ENCODE measurements around the gene C10orf67. TPM values are rescaled to one million over a fixed set of nuclear protein-coding genes. Genes with fewer than 3 reads are reported as not detected.
A peak's percentile ranks its signal among the peaks of the same experiment; 100 is the strongest.

C10orf67 gene
- total RNA-seq, 1 experiment from 2014 or later: not detected

GRCh38 chr10:23200586-23200985 lies 144.0 kb downstream of the C10orf67 start:
- H3K27ac ChIP-seq (ENCODE audit: insufficient read length, low read depth, low read length): no peak overlapping the region
- no peak overlapping the region for H3K56ac ChIP-seq (ENCODE audit: insufficient read length, low read depth, low read length)
- H3T11ph ChIP-seq (ENCODE audit: low read length): no peak overlapping the region
- Mint-ChIP-seq H3K27ac (no peak overlapping the region; a peak in 1 of 7 replicates), H3K27me3 (ENCODE audit: low read depth) (peaks cover 99% of the 10 kb centered on the region), H3K4me3 (peak overlapping the region in 1 of 2 experiments; percentile 24; a peak in 1 of 5 replicates), H3K36me3 (ENCODE audit: insufficient read depth in 1 of 3, low read depth in 3 of 3) (no peaks in the 10 kb centered on the region), H3K4me1 (peaks cover 29 to 59% of the 10 kb centered on the region in 2 experiments), H3K9me3 (peaks cover 0 to 5% of the 10 kb centered on the region in 2 experiments; a peak in 2 of 5 replicates)
- no peak overlapping the region for H4K91ac ChIP-seq (ENCODE audit: insufficient read length, low read depth, low read length)
- no peak overlapping the region for H3K9ac ChIP-seq (ENCODE audit: extremely low read depth, insufficient read length, low read length)
- TF ChIP-seq CTCF (conservative IDR thresholded peaks at IDR 0.05): no peak
- no peaks in the 10 kb centered on the region for H3K79me1 ChIP-seq (ENCODE audit: insufficient read depth, low read depth, low read length, poor library complexity, severe bottlenecking)
- no peak overlapping the region for H4K5ac ChIP-seq (ENCODE audit: insufficient read length, low read depth, low read length)
- H3K79me2 ChIP-seq (ENCODE audit: insufficient read depth, low read length): no peaks in the 10 kb centered on the region
- no CpG with 5 or more reads among the region's 12 CpGs for WGBS (ENCODE audit: extremely low coverage, insufficient read length, low lambda C conversion rate)
- no peak overlapping the region for H3K18ac ChIP-seq (ENCODE audit: insufficient read length, low read depth, low read length)
- no peak overlapping the region for H2BK15ac ChIP-seq (ENCODE audit: low read depth, low read length)
- H2AK5ac ChIP-seq (ENCODE audit: insufficient read length, low read length): no peak overlapping the region
- H3K4ac ChIP-seq (ENCODE audit: low read depth, low read length): no peak overlapping the region
- H2BK20ac ChIP-seq (ENCODE audit: low read depth, low read length, poor library complexity, severe bottlenecking): no peak overlapping the region
- peaks cover 95% of the 10 kb centered on the region for H3K27me3 ChIP-seq (ENCODE audit: insufficient read depth, low read length)
- no peak overlapping the region for H3K14ac ChIP-seq (ENCODE audit: insufficient read depth, low read length)
- H3K4me1 ChIP-seq (ENCODE audit: insufficient read depth, low read length): no peaks in the 10 kb centered on the region
- no peak overlapping the region for H2AFZ ChIP-seq (ENCODE audit: low read length)
- H3K9me3 ChIP-seq (ENCODE audit: control insufficient read depth, low read depth, low read length): no peaks in the 10 kb centered on the region
- H3K23ac ChIP-seq (ENCODE audit: insufficient read length, low read depth, low read length): no peak overlapping the region
- H2BK120ac ChIP-seq (ENCODE audit: low read depth, low read length, poor library complexity, severe bottlenecking): no peak overlapping the region
- peaks cover 4% of the 10 kb centered on the region for H3K23me2 ChIP-seq (ENCODE audit: insufficient read length, low read depth, low read length, poor library complexity, severe bottlenecking)
- no peak for DNase-seq
- no peak overlapping the region for H4K8ac ChIP-seq (replicated peaks; ENCODE audit: insufficient read length, low read depth, low read length)
- no peak overlapping the region for H3K4me2 ChIP-seq (ENCODE audit: insufficient read depth, insufficient read length, low read length)
- no peak overlapping the region for H2BK5ac ChIP-seq (ENCODE audit: insufficient read length, low read length)
- no peaks in the 10 kb centered on the region for H4K20me1 ChIP-seq (ENCODE audit: control insufficient read depth, insufficient read depth, insufficient read length)
- H2BK12ac ChIP-seq (ENCODE audit: insufficient read length, low read depth, low read length): no peak overlapping the region

All from H9 (cell line).